Hypothalamus (tissue), 51 donors: ENCODE data around the gene PTPRN2.
A peak's percentile ranks its signal among the peaks of the same experiment; 100 is the strongest.
"Not testable (repeated sequence)": the region's sequence is repeated elsewhere in the genome, so short reads cannot be mapped to it uniquely, and the experiment has no call there.

Experiments
- DNase-seq, 51 donors: peaks; one replicate each; lab custom pipeline; 2025; lab: John Stamatoyannopoulos, UW

PTPRN2 gene

DNA sequence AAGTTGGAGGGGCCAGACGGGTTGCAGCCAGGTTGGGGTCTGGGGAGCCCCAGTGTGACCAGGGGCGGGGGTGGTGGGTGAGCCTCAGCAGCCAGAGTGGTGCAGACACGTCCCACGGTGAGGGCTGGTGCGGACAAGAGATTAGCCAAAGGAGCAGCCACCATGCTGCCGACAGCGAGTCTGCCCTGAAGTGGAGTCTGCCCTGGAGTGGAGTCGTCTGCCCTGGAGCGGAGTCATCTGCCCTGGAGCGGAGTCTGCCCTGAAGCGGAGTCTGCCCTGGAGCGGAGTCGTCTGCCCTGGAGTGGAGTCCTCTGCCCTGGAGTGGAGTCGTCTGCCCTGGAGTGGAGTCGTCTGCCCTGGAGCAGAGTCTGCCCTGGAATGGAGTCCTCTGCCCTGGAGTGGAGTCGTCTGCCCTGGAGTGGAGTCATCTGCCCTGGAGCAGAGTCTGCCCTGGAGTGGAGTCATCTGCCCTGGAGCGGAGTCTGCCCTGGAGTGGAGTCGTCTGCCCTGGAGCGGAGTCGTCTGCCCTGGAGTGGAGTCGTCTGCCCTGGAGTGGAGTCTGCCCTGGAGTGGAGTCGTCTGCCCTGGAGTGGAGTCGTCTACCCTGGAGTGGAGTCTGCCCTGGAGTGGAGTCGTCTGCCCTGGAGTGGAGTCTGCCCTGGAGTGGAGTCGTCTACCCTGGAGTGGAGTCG lies 64.3 kb downstream of the PTPRN2 start:
- DNase-seq: not testable (repeated sequence)

DNA sequence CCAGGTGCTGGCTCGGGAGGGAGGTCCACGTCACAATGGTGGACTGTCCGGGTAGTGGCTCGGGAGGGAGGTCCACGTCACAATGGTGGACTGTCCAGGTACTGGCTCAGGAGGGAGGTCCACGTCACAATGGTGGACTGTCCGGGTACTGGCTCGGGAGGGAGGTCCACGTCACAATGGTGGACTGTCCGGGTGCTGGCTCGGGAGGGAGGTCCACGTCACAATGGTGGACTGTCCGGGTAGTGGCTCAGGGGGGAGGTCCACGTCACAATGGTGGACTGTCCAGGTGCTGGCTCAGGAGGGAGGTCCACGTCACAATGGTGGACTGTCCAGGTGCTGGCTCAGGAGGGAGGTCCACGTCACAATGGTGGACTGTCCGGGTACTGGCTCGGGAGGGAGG lies 65.8 kb downstream of the PTPRN2 start:
- peak in 2 of 51 donors; percentile 34 to 65 for DNase-seq

DNA sequence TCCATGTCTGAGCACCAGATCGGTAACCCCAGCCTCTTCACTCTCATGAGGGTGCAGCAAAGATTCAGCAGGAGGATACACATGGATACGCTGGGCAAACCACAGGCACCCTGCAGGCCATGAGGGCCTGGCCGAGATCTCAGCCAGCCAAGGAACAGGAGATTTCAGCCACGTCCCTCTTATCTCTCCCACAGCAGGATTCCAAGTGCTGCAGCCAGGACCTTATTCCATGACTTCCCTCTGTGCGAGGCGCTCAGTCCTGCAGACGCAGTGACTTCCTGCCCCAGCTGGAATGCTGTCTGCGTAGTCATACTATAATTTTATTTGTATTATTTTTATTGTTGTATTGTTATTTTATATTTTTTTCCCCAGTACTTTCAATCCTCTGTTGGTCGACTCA lies 66.8 kb downstream of the PTPRN2 start:
- DNase-seq: no peak

DNA sequence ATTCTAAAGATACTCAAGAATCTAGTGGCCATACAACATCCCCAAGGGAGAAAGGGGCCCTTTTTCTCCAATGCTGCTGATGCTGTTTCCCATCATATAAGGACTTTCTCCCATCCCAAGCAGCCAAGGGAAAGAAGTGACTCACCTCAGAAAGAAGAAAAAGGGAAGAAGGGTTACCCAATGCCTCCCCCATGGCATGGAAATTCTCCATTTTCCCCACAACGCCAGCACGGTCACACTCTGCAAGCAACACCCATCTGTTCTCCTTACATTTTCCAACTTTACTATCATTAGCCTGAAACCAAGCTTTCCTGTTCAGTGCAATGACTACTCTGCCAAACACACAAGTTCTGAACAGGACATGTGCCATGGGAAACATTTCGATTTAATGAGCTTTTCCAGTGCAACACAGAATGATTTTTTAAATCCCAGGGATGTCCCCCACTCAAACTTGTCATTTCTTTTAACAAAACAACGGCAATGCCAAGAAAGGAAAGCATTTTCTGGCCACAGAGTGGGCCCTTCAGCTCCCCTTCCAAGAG lies 67.9 kb downstream of the PTPRN2 start:
- DNase-seq: no peak

DNA sequence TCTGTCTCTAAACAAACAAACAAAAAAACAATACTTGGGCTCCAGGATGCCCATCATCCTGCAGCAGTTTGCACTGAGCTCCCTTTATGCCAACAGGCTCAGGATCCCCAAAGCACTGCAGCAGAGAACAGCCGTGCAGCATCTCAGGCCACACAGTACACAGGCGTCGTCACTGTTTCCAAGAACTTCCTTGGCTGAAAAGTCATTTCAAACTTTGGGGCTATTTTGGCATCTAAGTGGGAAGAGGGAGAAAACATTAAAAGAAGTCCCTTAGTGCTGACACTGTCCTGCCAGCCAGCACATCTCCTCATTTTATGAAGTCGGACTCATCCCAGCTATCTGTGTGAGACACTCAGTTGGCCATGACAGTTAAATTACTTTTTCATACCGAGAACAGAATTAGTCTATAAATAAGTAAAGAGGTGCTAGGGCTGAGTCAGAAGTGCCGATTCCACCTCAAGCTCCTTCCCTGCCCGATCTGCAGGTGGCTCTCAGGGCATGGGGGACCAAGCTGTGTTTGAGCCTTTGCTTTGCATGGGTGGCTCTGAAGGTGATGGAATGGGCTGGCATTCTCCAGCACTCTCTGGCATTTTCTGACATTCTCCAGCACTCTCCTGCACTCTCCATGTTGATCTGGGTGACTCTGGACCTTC lies 68.5 kb downstream of the PTPRN2 start:
- no peak for DNase-seq

DNA sequence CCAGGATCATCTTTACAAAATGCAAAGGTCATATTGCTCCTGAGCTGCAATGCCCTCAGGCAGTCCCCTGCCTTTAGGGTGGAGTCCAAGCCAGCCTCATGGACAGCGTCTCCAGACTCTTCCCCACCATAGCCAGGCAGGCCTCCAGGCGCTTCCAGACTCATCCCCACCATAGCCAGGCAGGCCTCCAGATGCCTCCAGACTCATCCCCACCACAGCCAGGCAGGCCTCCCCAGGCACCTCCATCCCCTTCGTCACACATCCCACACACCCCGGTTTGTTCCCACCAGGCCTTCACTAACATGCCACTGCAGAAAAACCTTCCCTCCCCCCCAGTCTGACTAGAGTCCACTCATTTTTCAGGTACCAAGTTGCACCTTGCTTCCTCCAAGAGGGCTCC lies 70.1 kb downstream of the PTPRN2 start:
- DNase-seq: no peak

DNA sequence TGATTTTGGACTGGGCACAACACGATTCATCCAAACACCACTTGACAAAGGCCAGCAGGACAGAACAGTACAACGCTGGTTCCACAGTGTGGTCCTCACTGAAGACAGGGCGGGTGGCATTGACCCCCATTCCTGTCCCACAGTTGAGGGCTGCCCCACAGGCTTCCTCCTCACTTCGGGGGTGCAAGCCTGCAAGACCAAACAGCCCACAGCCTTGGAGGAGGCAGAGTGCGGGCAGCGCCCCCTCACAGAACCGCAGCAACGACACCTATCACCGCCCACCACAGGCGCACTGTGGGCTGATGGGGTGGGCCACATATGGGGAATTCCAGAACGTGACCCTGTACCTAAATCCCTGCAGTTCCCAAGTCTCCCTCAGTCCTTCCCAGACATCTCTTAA lies 70.6 kb downstream of the PTPRN2 start:
- DNase-seq: no peak

DNA sequence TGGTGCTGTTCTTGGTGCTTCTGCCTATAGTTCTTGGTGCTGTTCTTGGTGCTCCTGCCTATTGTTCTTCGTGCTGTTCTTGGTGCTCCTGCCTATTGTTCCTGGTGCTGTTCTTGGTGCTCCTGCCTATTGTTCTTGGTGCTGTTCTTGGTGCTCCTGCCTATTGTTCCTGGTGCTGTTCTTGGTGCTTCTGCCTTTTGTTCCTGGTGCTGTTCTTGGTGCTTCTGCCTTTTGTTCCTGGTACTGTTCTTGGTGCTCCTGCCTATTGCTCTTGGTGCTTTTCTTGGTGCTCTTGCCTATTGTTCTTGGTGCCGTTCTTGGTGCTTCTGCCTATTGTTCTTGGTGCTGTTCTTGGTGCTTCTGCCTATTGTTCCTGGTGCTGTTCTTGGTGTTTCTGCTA lies 71.1 kb downstream of the PTPRN2 start:
- DNase-seq: no peak

DNA sequence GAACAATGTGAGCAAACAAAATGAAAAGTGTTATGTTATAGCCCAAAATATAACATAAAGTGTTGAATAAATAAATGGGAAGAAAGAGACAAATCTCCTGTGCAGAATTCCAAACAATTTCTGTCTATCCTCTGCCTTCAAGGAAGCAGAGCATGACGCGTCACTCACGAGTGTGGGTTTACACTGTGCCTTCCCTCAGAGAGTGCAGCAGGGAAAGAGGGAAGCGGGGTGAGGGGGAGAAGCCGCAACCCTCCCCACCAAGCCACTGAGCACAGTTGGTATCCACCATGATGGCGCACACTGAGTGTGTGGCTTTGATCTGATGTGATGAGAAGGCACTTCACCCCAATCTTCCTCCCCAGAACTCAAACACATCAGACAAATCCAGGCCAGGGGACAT lies 74.8 kb downstream of the PTPRN2 start:
- no peak for DNase-seq

DNA sequence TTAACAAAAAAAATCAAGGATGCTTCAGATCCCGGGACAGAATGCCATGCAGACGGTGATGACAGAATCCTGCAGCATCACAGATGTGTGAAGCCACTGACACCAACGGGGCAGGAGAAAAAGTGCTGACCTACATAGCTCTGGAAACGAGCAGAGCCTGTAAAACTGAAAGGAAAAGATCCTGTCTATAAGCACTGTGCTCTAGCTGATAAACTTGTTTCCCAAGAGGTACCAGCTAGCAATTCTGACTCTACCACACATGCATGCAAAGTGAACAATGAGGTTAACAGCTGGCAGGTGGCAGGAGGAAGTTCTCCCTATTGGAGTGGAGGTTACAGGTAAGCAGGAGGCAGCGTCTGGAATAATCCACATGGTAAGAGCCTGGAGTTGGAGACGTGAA lies 75.6 kb downstream of the PTPRN2 start:
- DNase-seq: no peak

DNA sequence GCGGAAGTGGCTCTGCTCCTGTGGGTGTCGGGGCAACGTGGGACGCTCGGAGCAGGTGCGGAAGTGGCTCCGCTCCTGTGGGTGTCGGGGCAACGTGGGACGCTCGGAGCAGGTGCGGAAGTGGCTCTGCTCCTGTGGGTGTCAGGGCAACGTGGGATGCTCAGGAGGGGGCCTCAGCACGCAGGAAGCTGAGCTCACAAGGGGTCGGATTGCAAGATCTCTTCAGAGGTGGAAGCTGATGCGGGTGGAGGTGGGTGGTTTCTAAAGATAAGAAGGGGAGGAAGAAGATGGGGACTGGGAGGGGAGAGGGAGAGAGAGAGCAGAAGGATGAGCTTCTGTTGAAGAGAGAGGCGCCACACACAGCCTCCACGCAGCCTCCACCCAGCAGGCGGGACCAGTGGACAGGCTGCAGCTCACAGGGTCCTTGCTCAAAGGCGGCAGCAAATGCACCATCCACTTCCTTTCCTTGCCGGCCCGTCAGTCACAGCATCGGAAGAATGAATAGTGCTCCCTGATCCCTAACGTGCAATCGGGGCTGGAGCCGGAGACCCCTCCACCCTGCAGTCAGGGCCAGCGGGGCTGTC lies 78.7 kb downstream of the PTPRN2 start:
- DNase-seq: no peak

DNA sequence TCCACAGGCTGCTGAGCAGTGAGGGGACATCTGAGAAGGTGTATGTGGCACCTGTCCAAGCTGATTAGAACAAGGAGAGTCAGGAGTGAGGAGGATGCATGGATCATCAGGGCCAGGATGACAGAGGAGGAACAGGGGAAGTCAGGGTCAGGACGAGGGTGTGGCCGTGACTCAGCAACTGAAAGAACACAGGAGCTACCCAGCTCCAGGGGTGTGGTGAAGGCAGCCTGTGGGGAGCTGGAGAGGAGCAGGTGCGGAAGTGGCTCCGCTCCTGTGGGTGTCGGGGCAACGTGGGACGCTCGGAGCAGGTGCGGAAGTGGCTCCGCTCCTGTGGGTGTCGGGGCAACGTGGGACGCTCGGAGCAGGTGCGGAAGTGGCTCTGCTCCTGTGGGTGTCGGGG lies 79.3 kb downstream of the PTPRN2 start:
- DNase-seq: not testable (repeated sequence)

DNA sequence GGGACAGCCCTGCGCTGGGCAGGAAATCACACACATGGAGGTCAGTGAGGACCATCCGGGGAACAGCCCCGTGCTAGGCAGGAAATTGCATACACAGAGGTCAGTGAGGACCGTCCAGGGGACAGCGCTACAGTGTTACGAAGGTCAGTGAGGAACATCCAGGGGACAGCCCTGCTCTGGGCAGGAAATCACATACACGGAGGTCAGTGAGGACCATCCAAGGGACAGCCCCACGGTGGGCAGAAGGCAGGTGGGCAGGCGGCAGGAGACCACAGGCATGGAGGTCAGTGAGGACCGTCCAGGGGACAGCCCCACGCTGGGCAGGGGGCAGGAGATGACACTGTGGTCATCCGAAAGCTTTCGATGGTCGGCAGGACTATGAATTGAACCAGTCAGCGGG lies 79.7 kb downstream of the PTPRN2 start:
- no peak for DNase-seq

DNA sequence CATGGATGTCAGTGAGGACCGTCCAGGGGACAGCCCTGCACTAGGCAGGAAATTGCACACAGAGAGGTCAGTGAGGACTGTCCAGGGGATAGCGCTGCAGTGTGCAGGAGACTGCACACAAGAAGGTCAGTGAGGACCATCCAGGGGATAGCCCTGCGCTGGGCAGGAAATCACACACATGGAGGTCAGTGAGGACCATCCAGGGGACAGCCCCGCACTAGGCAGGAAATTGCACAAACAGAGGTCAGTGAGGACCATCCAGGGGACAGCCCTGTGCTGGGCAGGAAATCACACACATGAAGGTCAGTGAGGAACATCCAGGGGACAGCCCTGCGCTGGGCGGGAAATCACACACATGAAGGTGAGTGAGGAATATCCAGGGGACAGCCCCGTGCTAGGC lies 80.4 kb downstream of the PTPRN2 start:
- not testable (repeated sequence) for DNase-seq

DNA sequence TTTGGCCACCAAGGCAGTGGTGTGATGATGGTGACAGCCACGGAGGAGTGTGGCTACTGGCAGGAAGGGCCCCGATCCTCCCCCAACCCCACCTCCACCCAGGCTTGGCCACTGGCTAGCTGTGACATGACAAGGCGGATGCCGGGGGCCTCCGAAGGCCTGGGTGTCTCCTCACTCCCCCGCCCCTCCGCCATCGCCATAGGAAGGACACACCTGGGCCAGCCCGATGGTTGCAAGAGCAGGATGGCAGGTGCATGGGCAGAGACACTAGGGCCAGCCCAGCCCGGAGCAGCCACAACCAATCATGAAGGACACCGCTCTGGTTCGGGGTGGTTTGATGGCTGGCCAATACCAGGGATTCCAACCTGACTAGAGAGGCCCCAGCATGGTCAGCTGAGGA lies 81.0 kb downstream of the PTPRN2 start:
- no peak for DNase-seq

DNA sequence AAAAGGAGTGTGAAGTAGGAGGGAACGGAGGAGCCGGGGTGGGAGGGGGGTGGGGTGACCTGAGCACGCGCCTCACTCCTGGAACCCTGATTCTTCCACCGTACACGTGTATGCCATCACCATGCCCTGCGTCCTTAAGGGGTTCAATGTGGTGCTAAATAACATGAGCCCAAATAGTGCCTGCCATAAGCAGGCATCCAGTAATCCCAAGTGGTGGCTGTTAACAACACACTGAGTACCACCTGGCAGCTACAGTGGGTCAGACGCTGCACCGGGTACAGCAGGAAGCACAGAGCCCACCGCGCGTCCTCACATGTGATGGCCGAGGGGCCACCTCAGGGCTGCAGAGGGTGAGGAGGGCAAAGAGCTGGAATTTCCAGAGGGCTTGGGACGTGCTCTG lies 81.9 kb downstream of the PTPRN2 start:
- DNase-seq: no peak

DNA sequence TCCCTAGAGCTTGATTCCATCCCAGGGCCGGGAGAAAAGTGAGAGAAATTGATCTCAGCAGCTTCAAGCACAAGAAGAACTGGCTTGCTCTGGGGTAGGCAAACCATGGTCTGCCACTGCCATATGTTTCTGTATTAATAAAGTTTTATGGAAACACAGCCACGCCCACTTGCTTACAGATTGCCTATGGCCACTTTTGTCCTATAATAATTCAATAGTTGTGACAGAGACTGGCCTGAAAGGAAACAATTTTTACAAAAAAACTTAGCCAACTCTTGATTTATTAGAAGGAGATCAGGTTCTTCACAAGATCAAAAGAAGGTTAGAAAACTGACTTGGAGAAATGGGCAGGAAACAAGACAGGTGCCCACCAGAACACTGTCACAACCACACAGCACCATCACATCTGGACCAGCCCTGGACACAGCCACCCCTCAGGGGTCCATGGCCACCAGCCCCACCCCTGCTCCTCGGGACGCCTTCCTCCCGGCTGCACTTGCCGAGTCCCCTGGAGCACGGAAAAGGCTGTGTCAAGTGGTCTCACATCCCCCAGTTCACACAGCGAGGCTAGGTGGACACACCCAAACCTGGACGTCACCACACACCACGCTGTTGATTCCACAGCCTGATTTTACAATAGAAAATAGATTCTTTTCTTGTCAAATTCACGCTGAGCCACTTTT lies 85.4 kb downstream of the PTPRN2 start:
- DNase-seq: no peak

DNA sequence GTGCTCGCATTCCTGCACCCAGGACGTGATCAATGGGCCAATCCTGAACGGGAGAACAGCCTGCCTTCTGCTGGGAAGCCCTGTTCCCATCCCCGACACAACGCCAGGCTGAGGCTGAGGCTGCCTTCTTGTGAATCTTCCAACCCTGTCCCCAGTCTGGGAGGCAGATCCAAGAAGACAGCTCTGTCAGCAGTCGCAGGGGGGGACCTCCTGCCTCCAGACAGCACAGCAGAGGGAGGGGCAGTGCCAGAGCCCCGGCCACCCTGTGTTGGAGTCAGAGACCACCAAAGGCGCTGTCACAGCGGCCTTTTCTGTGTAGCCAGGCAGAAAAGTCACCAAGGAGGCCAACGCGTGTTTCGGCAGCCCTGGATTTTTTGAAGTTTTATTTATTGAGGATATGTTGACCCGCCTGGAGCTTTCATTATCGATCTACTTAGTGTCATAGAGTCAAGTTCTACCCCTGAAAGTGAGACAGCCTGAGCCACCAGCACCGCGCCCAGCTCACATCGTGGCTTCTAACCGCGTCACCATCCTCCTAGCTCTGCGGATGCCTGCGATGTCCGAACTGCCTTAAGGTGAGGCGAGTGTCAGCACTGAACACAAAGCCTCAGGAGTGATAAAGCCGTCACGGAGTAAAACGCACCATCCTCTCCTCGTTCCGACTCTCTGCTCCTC lies 86.1 kb downstream of the PTPRN2 start:
- DNase-seq: no peak

DNA sequence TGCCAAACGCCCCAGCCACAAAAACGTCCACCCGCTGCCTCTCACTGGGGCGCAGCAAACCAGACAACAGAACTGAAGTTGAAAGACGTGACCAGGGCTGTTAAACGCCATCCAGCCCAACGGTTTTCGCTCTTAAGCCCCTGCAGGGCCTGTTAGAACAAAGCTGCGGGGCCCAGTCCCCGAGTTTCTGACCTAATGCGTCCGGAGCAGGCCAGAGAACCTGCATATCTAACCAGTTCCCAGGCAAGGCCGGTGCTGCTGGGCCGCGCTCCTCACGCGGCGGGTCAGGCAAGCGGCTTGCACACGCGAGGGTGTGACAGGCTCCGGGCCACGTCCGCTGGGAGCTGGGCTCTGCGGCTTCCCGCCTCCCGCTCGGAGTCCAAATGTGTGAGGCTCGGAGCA lies 87.0 kb downstream of the PTPRN2 start:
- no peak for DNase-seq

DNA sequence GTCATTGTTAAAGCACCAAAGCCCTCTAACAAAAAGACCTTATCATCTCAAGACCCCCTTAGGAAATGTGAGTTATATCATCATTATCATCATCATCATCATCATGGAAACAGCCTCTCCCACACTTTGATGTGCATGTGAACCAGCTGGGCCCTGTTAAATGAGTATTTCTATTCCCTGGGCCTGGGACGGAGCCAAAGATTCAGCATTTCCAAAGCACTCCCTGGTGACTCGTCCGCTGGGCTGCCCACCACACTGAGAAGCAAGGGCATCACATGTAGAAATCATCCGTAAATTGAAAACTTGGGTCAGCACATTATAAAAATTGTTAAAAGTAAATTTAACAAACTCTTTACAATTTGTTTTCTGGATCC lies 88.6 kb downstream of the PTPRN2 start:
- no peak for DNase-seq
